Measurements from ENCODE around the gene ATXN7L1. TPM values are rescaled to one million over a fixed set of nuclear protein-coding genes. Genes with fewer than 3 reads are reported as not detected.

ATXN7L1 gene
- total RNA-seq, 1 experiment from 2014 or later = 38.5 TPM

DNA sequence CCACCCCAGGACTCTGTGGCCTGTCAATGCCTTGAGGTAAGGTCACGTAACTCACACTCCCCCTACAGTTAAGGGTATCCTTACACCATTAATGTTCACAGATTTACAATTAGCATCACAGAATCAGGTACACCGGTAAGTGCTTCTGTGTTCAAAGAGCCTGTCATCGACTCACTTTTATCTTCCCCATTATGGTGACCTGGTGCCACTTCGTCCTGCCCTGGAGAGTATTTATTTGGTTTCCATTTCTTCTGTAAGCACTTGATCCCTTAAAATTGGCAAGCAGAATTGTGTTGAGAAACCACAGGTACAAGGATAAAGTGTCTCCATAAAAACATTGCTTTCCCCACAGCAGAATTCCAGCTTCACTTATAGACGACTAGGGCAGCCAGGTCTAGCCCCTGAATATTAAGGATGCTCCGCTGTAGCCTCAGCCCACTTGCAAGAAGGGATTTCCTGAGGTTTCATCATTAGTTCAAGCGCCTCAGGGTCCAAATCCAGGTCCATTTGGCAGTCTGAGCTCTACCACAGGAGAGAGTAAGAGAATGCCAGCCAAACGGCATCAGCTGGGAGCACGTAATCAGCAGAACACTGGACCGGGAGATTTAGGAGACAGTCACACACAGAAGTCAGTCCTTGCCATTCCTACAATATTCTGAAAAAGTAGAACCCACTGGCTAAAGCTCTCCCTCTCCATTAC is 10.1 kb downstream of the ATXN7L1 start:
- TF ChIP-seq NR1H2 (CRISPR knock-in tag; IDR thresholded peaks at IDR 0.05) (no peak), NFE2L1 (CRISPR knock-in tag; IDR thresholded peaks at IDR 0.05) (no peak), CBFB (CRISPR knock-in tag; IDR thresholded peaks at IDR 0.05; ENCODE audit: low read depth) (no peak), IRF2 (CRISPR knock-in tag; IDR thresholded peaks at IDR 0.05; ENCODE audit: borderline replicate concordance, low read depth) (no peak), ZNF219 (CRISPR knock-in tag; IDR thresholded peaks at IDR 0.05; ENCODE audit: borderline replicate concordance) (no peak), ZNF121 (CRISPR knock-in tag; IDR thresholded peaks at IDR 0.05) (no peak), TEAD4 (CRISPR knock-in tag; IDR thresholded peaks at IDR 0.05) (no peak), FOXJ3 (CRISPR knock-in tag; IDR thresholded peaks at IDR 0.05; ENCODE audit: borderline replicate concordance) (no peak), JUN (CRISPR knock-in tag; IDR thresholded peaks at IDR 0.05) (no peak)
- TF ChIP-seq, protein P1, sequence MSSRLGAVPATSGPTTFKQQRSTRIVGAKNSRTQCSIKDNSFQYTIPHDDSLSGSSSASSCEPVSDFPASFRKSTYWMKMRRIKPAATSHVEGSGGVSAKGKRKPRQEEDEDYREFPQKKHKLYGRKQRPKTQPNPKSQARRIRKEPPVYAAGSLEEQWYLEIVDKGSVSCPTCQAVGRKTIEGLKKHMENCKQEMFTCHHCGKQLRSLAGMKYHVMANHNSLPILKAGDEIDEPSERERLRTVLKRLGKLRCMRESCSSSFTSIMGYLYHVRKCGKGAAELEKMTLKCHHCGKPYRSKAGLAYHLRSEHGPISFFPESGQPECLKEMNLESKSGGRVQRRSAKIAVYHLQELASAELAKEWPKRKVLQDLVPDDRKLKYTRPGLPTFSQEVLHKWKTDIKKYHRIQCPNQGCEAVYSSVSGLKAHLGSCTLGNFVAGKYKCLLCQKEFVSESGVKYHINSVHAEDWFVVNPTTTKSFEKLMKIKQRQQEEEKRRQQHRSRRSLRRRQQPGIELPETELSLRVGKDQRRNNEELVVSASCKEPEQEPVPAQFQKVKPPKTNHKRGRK (CRISPR knock-in tag; IDR thresholded peaks at IDR 0.05; ENCODE audit: borderline replicate concordance) = no peak
- TF ChIP-seq, protein P2, sequence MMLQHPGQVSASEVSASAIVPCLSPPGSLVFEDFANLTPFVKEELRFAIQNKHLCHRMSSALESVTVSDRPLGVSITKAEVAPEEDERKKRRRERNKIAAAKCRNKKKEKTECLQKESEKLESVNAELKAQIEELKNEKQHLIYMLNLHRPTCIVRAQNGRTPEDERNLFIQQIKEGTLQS (CRISPR knock-in tag; conservative IDR thresholded peaks at IDR 0.05) = no peak
- TF ChIP-seq, protein P3, sequence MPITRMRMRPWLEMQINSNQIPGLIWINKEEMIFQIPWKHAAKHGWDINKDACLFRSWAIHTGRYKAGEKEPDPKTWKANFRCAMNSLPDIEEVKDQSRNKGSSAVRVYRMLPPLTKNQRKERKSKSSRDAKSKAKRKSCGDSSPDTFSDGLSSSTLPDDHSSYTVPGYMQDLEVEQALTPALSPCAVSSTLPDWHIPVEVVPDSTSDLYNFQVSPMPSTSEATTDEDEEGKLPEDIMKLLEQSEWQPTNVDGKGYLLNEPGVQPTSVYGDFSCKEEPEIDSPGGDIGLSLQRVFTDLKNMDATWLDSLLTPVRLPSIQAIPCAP (CRISPR knock-in tag; IDR thresholded peaks at IDR 0.05) = no peak
- TF ChIP-seq, protein P4, sequence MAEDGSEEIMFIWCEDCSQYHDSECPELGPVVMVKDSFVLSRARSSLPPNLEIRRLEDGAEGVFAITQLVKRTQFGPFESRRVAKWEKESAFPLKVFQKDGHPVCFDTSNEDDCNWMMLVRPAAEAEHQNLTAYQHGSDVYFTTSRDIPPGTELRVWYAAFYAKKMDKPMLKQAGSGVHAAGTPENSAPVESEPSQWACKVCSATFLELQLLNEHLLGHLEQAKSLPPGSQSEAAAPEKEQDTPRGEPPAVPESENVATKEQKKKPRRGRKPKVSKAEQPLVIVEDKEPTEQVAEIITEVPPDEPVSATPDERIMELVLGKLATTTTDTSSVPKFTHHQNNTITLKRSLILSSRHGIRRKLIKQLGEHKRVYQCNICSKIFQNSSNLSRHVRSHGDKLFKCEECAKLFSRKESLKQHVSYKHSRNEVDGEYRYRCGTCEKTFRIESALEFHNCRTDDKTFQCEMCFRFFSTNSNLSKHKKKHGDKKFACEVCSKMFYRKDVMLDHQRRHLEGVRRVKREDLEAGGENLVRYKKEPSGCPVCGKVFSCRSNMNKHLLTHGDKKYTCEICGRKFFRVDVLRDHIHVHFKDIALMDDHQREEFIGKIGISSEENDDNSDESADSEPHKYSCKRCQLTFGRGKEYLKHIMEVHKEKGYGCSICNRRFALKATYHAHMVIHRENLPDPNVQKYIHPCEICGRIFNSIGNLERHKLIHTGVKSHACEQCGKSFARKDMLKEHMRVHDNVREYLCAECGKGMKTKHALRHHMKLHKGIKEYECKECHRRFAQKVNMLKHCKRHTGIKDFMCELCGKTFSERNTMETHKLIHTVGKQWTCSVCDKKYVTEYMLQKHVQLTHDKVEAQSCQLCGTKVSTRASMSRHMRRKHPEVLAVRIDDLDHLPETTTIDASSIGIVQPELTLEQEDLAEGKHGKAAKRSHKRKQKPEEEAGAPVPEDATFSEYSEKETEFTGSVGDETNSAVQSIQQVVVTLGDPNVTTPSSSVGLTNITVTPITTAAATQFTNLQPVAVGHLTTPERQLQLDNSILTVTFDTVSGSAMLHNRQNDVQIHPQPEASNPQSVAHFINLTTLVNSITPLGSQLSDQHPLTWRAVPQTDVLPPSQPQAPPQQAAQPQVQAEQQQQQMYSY (CRISPR knock-in tag; IDR thresholded peaks at IDR 0.05) = no peak
- TF ChIP-seq, protein P5, sequence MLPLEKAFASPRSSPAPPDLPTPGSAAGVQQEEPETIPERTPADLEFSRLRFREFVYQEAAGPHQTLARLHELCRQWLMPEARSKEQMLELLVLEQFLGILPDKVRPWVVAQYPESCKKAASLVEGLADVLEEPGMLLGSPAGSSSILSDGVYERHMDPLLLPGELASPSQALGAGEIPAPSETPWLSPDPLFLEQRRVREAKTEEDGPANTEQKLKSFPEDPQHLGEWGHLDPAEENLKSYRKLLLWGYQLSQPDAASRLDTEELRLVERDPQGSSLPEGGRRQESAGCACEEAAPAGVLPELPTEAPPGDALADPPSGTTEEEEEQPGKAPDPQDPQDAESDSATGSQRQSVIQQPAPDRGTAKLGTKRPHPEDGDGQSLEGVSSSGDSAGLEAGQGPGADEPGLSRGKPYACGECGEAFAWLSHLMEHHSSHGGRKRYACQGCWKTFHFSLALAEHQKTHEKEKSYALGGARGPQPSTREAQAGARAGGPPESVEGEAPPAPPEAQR (CRISPR knock-in tag; IDR thresholded peaks at IDR 0.05) = no peak
- TF ChIP-seq, protein P6, sequence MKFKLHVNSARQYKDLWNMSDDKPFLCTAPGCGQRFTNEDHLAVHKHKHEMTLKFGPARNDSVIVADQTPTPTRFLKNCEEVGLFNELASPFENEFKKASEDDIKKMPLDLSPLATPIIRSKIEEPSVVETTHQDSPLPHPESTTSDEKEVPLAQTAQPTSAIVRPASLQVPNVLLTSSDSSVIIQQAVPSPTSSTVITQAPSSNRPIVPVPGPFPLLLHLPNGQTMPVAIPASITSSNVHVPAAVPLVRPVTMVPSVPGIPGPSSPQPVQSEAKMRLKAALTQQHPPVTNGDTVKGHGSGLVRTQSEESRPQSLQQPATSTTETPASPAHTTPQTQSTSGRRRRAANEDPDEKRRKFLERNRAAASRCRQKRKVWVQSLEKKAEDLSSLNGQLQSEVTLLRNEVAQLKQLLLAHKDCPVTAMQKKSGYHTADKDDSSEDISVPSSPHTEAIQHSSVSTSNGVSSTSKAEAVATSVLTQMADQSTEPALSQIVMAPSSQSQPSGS (CRISPR knock-in tag; IDR thresholded peaks at IDR 0.05; ENCODE audit: borderline replicate concordance, low read depth) = no peak
- TF ChIP-seq, protein P7, sequence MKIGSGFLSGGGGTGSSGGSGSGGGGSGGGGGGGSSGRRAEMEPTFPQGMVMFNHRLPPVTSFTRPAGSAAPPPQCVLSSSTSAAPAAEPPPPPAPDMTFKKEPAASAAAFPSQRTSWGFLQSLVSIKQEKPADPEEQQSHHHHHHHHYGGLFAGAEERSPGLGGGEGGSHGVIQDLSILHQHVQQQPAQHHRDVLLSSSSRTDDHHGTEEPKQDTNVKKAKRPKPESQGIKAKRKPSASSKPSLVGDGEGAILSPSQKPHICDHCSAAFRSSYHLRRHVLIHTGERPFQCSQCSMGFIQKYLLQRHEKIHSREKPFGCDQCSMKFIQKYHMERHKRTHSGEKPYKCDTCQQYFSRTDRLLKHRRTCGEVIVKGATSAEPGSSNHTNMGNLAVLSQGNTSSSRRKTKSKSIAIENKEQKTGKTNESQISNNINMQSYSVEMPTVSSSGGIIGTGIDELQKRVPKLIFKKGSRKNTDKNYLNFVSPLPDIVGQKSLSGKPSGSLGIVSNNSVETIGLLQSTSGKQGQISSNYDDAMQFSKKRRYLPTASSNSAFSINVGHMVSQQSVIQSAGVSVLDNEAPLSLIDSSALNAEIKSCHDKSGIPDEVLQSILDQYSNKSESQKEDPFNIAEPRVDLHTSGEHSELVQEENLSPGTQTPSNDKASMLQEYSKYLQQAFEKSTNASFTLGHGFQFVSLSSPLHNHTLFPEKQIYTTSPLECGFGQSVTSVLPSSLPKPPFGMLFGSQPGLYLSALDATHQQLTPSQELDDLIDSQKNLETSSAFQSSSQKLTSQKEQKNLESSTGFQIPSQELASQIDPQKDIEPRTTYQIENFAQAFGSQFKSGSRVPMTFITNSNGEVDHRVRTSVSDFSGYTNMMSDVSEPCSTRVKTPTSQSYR (CRISPR knock-in tag; IDR thresholded peaks at IDR 0.05) = no peak
- no peak for ATAC-seq
- Mint-ChIP-seq H3K9me3 (no peaks in the 10 kb centered on the region), H3K27me3 (ENCODE audit: low read depth) (no peaks in the 10 kb centered on the region), H3K4me3 (no peak overlapping the region), H3K36me3 (peaks cover 29% of the 10 kb centered on the region), H3K4me1 (peaks cover 52% of the 10 kb centered on the region), H3K27ac (peak overlapping the region; percentile 32)
- no peak for DNase-seq (ENCODE audit: low spot score)
- CTCF ChIA-PET = no interaction called here
- POLR2A ChIA-PET = no interaction called here
